Caco-2 (cell line): Measurements from ENCODE around the gene EMILIN2. TPM values are rescaled to one million over a fixed set of nuclear protein-coding genes. Genes with fewer than 3 reads are reported as not detected.
A peak's percentile ranks its signal among the peaks of the same experiment; 100 is the strongest.

Source experiments
- BruUV-seq: library from RNA; stranded (reverse); fragments of 400-500 nt; replicated peaks from 2 replicates; lab custom pipeline; 2021; lab: Mats Ljungman, UMichigan
- CTCF ChIA-PET: fragments of 300-600 bp; sonication (Branson Sonifier 250); formaldehyde crosslinking; loops from one replicate; lab custom pipeline; 2022; ENCODE audit warnings: antibody characterized with exemption; lab: Charles Lee
- POLR2A ChIA-PET: fragments of 300-600 bp; sonication (Branson Sonifier 250); formaldehyde crosslinking; loops from one replicate; lab custom pipeline; 2022; ENCODE audit warnings: antibody characterized with exemption; lab: Charles Lee
- DNase-seq, 2 experiments: peaks; one replicate each; pipeline versions ENCODE4 v3.0.0 to v3.0.0-alpha.2; 2020 to 2022
- H3K27me3 ChIP-seq: replicated peaks from 2 replicates; pipeline ENCODE4 v1.6.0; 2011; ENCODE audit warnings: low read length; ENCODE audit not compliant: control insufficient read depth, insufficient read depth
- H3K36me3 ChIP-seq: 2 replicates; pipeline ENCODE4 v1.5.1; 2011; ENCODE audit warnings: low read length; ENCODE audit not compliant: control insufficient read depth, insufficient read depth
- H3K4me1 ChIP-seq: fragments of 250-450 bp; sonication (Bioruptor Pico); 2 replicates; pipeline ENCODE4 v1.5.1; 2020; ENCODE audit warnings: mild to moderate bottlenecking
- H3K4me3 ChIP-seq: 2 replicates; pipeline ENCODE4 v1.5.1; 2011; ENCODE audit warnings: low read depth, mild to moderate bottlenecking, control low read depth, low read length
- H3K9me3 ChIP-seq: fragments of 250-450 bp; sonication (Bioruptor Pico); 2 replicates; pipeline ENCODE4 v1.5.1; 2020; ENCODE audit warnings: mild to moderate bottlenecking, moderate library complexity
- H3K27ac Mint-ChIP-seq: one replicate; pipeline ENCODE4 v1.8.0; 2022; ENCODE audit warnings: mixed read lengths; ENCODE audit not compliant: unreplicated experiment
- H3K27me3 Mint-ChIP-seq: one replicate; pipeline ENCODE4 v1.8.0; 2022; ENCODE audit warnings: mixed read lengths; ENCODE audit not compliant: insufficient read depth, unreplicated experiment
- H3K36me3 Mint-ChIP-seq: one replicate; pipeline ENCODE4 v1.8.0; 2022; ENCODE audit warnings: mild to moderate bottlenecking, mixed read lengths; ENCODE audit not compliant: insufficient read depth, unreplicated experiment
- H3K4me1 Mint-ChIP-seq: one replicate; pipeline ENCODE4 v1.8.0; 2022; ENCODE audit warnings: low read depth, mixed read lengths; ENCODE audit not compliant: unreplicated experiment
- H3K4me3 Mint-ChIP-seq: one replicate; pipeline ENCODE4 v1.8.0; 2022; ENCODE audit warnings: mild to moderate bottlenecking, moderate library complexity, mixed read lengths; ENCODE audit not compliant: unreplicated experiment
- H3K9me3 Mint-ChIP-seq: one replicate; pipeline ENCODE4 v1.8.0; 2022; ENCODE audit warnings: mixed read lengths; ENCODE audit not compliant: unreplicated experiment
- CTCF ChIP-seq, 2 experiments: fragments of 200-600 bp in 1 of 2; IDR thresholded peaks; 1 replicate in 1 of 2; 2 replicates in 1 of 2; pipeline versions ENCODE4 v1.5.1 to v1.8.0; 2011 to 2022; ENCODE audit warnings: antibody characterized with exemption in 1 of 2, control low read depth in 1 of 2, inconsistent platforms in 1 of 2, low read depth in 1 of 2, low read length in 1 of 2, mild to moderate bottlenecking in 1 of 2, moderate library complexity in 1 of 2; ENCODE audit not compliant: insufficient read depth in 1 of 2, severe bottlenecking in 1 of 2, unreplicated experiment in 1 of 2
- intact Hi-C: fragments of 100-400 bp; cut with micrococcal nuclease; formaldehyde crosslinking; loops from one replicate; pipeline ENCODE4 v1.10.0; 2022; ENCODE audit not compliant: unreplicated experiment
- total RNA-seq: library from RNA; stranded (reverse); gene quantifications from 2 replicates; pipeline ENCODE4 v1.2.3, GENCODE V29; 2022

Gene EMILIN2
- total RNA-seq, 1 experiment from 2014 or later: 53.4 TPM

- Mint-ChIP-seq H3K27ac (peak overlapping the region; percentile 90), H3K4me3 (no peak overlapping the region), H3K27me3 (no peaks in the 10 kb centered on the region), H3K36me3 (peaks cover 37% of the 10 kb centered on the region), H3K4me1 (peaks cover 20% of the 10 kb centered on the region), H3K9me3 (peaks cover 9% of the 10 kb centered on the region)
- no peaks in the 10 kb centered on the region for H3K36me3 ChIP-seq
- H3K27me3 ChIP-seq: no peaks in the 10 kb centered on the region
- peaks cover 5% of the 10 kb centered on the region; the same call in 1 of the 2 replicates for H3K9me3 ChIP-seq
- intact Hi-C loops: loop anchor here (2.0 kb wide), 1 partner anchor 39 kb away; no protein-coding TSS in a partner anchor
- H3K4me3 ChIP-seq: no peak overlapping the region
- POLR2A ChIA-PET: no interaction called here
- BruUV-seq: no TSS peak
- CTCF ChIA-PET: interaction anchor here (0.6 to 1.0 kb wide), 2 partner anchors 10 to 54 kb away, joined by 3 to 9 read pairs; no protein-coding TSS in a partner anchor
- no peak for TF ChIP-seq CTCF (IDR thresholded peaks at IDR 0.05; ENCODE audit: insufficient read depth in 1 of 2, low read depth in 1 of 2, low read length in 1 of 2, severe bottlenecking in 1 of 2, unreplicated experiment in 1 of 2)
- H3K4me1 ChIP-seq: peaks cover 34% of the 10 kb centered on the region
- no peak for DNase-seq
Observed at GRCh38 chr18:2893676-2894075, 46.9 kb downstream of the EMILIN2 start.

- Mint-ChIP-seq H3K36me3 (peaks cover 37% of the 10 kb centered on the region), H3K9me3 (peaks cover 9% of the 10 kb centered on the region), H3K4me3 (peak overlapping the region; percentile 39), H3K4me1 (peaks cover 20% of the 10 kb centered on the region), H3K27me3 (no peaks in the 10 kb centered on the region), H3K27ac (peak overlapping the region; percentile 90)
- peak; percentile 77 to 86 for DNase-seq
- CTCF ChIA-PET: interaction anchor here (0.6 to 1.0 kb wide), 2 partner anchors 9 to 54 kb away, joined by 3 to 10 read pairs; no protein-coding TSS in a partner anchor
- no peaks in the 10 kb centered on the region for H3K36me3 ChIP-seq
- TF ChIP-seq CTCF (IDR thresholded peaks at IDR 0.05; ENCODE audit: insufficient read depth in 1 of 2, low read depth in 1 of 2, low read length in 1 of 2, severe bottlenecking in 1 of 2, unreplicated experiment in 1 of 2): no peak
- intact Hi-C loops: loop anchor here (2.0 kb wide), 1 partner anchor 39 kb away; no protein-coding TSS in a partner anchor
- peaks cover 5% of the 10 kb centered on the region; the same call in 1 of the 2 replicates for H3K9me3 ChIP-seq
- no peaks in the 10 kb centered on the region for H3K27me3 ChIP-seq
- no peak overlapping the region for H3K4me3 ChIP-seq
- POLR2A ChIA-PET: interaction anchor here (0.5 kb wide), 1 partner anchor 40 kb away, joined by 3 read pairs; no protein-coding TSS in a partner anchor
- peaks cover 34% of the 10 kb centered on the region for H3K4me1 ChIP-seq
- BruUV-seq: no TSS peak
Observed at GRCh38 chr18:2894131-2894840, 47.5 kb downstream of the EMILIN2 start.

- peaks cover 5% of the 10 kb centered on the region; the same call in 1 of the 2 replicates for H3K9me3 ChIP-seq
- H3K4me3 ChIP-seq: no peak overlapping the region
- DNase-seq: no peak
- no peak for TF ChIP-seq CTCF (IDR thresholded peaks at IDR 0.05; ENCODE audit: insufficient read depth in 1 of 2, low read depth in 1 of 2, low read length in 1 of 2, severe bottlenecking in 1 of 2, unreplicated experiment in 1 of 2)
- H3K36me3 Mint-ChIP-seq: peaks cover 33% of the 10 kb centered on the region
- CTCF ChIA-PET: interaction anchor here (0.6 kb wide), 1 partner anchor 53 kb away, joined by 10 read pairs; no protein-coding TSS in a partner anchor
- H3K9me3 Mint-ChIP-seq: peaks cover 9% of the 10 kb centered on the region
- POLR2A ChIA-PET: interaction anchor here (0.5 kb wide), 1 partner anchor 41 kb away, joined by 3 read pairs; no protein-coding TSS in a partner anchor
- intact Hi-C loops: loop anchor here (2.0 kb wide), 1 partner anchor 40 kb away; no protein-coding TSS in a partner anchor
- no peaks in the 10 kb centered on the region for H3K36me3 ChIP-seq
- peaks cover 20% of the 10 kb centered on the region for H3K4me1 Mint-ChIP-seq
- peak overlapping the region; percentile 90 for H3K27ac Mint-ChIP-seq
- H3K27me3 Mint-ChIP-seq: no peaks in the 10 kb centered on the region
- BruUV-seq: no TSS peak
- peak overlapping the region; percentile 39 for H3K4me3 Mint-ChIP-seq
- peaks cover 34% of the 10 kb centered on the region for H3K4me1 ChIP-seq
- no peaks in the 10 kb centered on the region for H3K27me3 ChIP-seq
Observed at GRCh38 chr18:2894841-2895370, 48.1 kb downstream of the EMILIN2 start.
